ENCODE measurements around the gene GRWD1. TPM values are rescaled to one million over a fixed set of nuclear protein-coding genes. Genes with fewer than 3 reads are reported as not detected.
A peak's percentile ranks its signal among the peaks of the same experiment; 100 is the strongest.

Gene GRWD1
- total and polyA plus RNA-seq, 2 of the 13 experiments (the other 11 are each of a cell fraction or from before 2014, with no cell fraction given): 10.8 to 46.6 TPM

- TF ChIP-seq KDM5B (CRISPR knock-in tag; IDR thresholded peaks at IDR 0.05; ENCODE audit: borderline replicate concordance) (no peak), ZNF501 (CRISPR knock-in tag; IDR thresholded peaks at IDR 0.05) (no peak), CENPX (CRISPR knock-in tag; IDR thresholded peaks at IDR 0.05) (no peak), ZFX (CRISPR knock-in tag; IDR thresholded peaks at IDR 0.05; ENCODE audit: low read depth) (no peak)
- TF ChIP-seq, protein P1, sequence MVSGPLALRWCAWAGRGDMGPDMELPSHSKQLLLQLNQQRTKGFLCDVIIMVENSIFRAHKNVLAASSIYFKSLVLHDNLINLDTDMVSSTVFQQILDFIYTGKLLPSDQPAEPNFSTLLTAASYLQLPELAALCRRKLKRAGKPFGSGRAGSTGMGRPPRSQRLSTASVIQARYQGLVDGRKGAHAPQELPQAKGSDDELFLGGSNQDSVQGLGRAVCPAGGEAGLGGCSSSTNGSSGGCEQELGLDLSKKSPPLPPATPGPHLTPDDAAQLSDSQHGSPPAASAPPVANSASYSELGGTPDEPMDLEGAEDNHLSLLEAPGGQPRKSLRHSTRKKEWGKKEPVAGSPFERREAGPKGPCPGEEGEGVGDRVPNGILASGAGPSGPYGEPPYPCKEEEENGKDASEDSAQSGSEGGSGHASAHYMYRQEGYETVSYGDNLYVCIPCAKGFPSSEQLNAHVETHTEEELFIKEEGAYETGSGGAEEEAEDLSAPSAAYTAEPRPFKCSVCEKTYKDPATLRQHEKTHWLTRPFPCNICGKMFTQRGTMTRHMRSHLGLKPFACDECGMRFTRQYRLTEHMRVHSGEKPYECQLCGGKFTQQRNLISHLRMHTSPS (CRISPR knock-in tag; IDR thresholded peaks at IDR 0.05; ENCODE audit: low read depth): no peak
Observed at GRCh38 chr19:48448563-48448962, 2.8 kb downstream of the GRWD1 start (continued).

DNA sequence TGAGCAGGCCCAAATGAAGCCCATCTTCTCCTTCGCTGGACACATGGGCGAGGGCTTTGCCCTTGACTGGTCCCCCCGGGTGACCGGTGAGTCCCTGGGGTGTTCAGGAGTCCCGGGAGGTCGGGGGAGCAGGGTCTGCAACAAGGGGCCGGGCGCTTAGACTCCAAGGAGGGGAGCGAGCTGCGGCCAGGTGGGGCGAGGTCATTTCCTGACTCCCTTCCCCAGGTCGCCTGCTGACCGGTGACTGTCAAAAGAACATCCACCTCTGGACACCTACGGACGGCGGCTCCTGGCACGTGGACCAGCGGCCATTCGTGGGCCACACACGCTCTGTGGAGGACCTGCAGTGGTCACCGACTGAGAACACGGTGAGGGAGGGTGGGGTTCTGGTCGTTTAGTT is 4.7 kb downstream of the GRWD1 start:
- ATAC-seq: no peak
- Histone ChIP-seq H3K9ac (ENCODE audit: insufficient read depth, low read depth, low read length) (no peak overlapping the region), H3K4me3 (replicated peaks in 1 of 3; ENCODE audit: insufficient read depth in 1 of 3, low read depth in 2 of 3, low read length in 3 of 3) (no peak overlapping the region), H3K27ac (ENCODE audit: extremely low read length, insufficient read depth, low read length) (no peak overlapping the region), H2AFZ (ENCODE audit: low read length) (no peak overlapping the region), H3K4me2 (ENCODE audit: low read depth, low read length) (no peak overlapping the region), H3K36me3 (replicated peaks in 1 of 2; ENCODE audit: control insufficient read depth in 1 of 2, insufficient read depth in 2 of 2, low read length in 2 of 2) (peaks cover 27 to 67% of the 10 kb centered on the region in 2 experiments), H3K79me2 (ENCODE audit: insufficient read depth, low read length) (peaks cover 17% of the 10 kb centered on the region), H3K9me3 (ENCODE audit: low read length) (no peaks in the 10 kb centered on the region), H3K4me1 (ENCODE audit: insufficient read depth, low read length) (peaks cover 22% of the 10 kb centered on the region), H3K27me3 (ENCODE audit: control insufficient read depth in 1 of 2, insufficient read depth in 2 of 2, low read length in 2 of 2) (no peaks in the 10 kb centered on the region; a peak in 1 of 5 replicates), H4K20me1 (ENCODE audit: insufficient read depth, low read length) (no peaks in the 10 kb centered on the region)
- WGBS (ENCODE audit: low lambda C conversion rate): 95% methylated on average over 19 of the region's 23 CpGs
- no peak for DNase-seq (ENCODE audit: low spot score)
- BruUV-seq (replicated peaks): no TSS peak
- ChIA-PET CTCF (ENCODE audit: low intra/inter-chr PET ratio, low total read pairs) (no interaction called here), POLR2A (no interaction called here)
- in situ Hi-C loops (cut with HindIII; ENCODE audit: extremely low pct_ligation_motif_present, low pct_unique_long_range_greater_than_20kb) (no loop called here), intact Hi-C loops (cut with micrococcal nuclease; ENCODE audit: unreplicated experiment) (no loop called here)
- TF ChIP-seq RBFOX2 (IDR thresholded peaks at IDR 0.05; ENCODE audit: low read depth, low read length): peak; percentile 36; the same call in 1 of the 2 replicates
- peak; percentile 33 for TF ChIP-seq AGO2 (optimal IDR thresholded peaks at IDR 0.05; ENCODE audit: low read depth, low read length)
- TF ChIP-seq ZNF740 (CRISPR knock-in tag; IDR thresholded peaks at IDR 0.05): no peak
- no peak for TF ChIP-seq MBD4 (IDR thresholded peaks at IDR 0.05; ENCODE audit: borderline replicate concordance, low read length)
- FAIRE-seq: no peak

Data from HepG2 (cell line).